ENCODE results near the gene IGSF21. TPM values are rescaled to one million over a fixed set of nuclear protein-coding genes. Genes with fewer than 3 reads are reported as not detected.
"Not testable (repeated sequence)": the region's sequence is repeated elsewhere in the genome, so short reads cannot be mapped to it uniquely, and the experiment has no call there.

The IGSF21 gene
- total RNA-seq, 1 donor from 2014 or later = 3.2 TPM

DNA sequence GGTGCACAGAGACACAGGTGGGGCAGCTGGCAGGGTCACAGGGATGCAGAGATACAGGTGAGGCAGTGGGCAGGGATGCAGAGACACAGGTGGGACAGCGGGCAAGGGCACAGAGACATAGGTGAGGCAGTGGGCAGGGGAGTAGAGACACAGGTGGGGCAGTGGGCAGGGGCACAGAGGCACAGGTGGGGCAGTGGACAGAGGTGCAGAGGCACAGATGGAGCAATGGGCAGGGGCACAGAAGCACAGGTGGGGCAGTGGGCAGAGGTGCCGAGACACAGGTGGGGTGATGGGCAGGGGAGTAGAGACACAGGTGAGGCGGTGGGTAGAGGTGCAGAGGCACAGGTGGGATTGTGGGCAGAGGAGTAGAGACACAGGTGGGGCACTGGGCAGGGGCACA lies 255.8 kb downstream of the IGSF21 start:
- no peaks in the 10 kb centered on the region for H3K9me3 ChIP-seq
- DNase-seq (ENCODE audit: extremely low spot score in 2 of 2) = no peak
- TF ChIP-seq, protein P1, sequence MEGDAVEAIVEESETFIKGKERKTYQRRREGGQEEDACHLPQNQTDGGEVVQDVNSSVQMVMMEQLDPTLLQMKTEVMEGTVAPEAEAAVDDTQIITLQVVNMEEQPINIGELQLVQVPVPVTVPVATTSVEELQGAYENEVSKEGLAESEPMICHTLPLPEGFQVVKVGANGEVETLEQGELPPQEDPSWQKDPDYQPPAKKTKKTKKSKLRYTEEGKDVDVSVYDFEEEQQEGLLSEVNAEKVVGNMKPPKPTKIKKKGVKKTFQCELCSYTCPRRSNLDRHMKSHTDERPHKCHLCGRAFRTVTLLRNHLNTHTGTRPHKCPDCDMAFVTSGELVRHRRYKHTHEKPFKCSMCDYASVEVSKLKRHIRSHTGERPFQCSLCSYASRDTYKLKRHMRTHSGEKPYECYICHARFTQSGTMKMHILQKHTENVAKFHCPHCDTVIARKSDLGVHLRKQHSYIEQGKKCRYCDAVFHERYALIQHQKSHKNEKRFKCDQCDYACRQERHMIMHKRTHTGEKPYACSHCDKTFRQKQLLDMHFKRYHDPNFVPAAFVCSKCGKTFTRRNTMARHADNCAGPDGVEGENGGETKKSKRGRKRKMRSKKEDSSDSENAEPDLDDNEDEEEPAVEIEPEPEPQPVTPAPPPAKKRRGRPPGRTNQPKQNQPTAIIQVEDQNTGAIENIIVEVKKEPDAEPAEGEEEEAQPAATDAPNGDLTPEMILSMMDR (IDR thresholded peaks at IDR 0.05) = no peak
- no peak for TF ChIP-seq POLR2A (IDR thresholded peaks at IDR 0.05)
- no peak for TF ChIP-seq POLR2AphosphoS5 (IDR thresholded peaks at IDR 0.05; ENCODE audit: insufficient read depth in 1 of 2, low read depth in 1 of 2)
- no peaks in the 10 kb centered on the region for H3K36me3 ChIP-seq
- no peaks in the 10 kb centered on the region for H3K4me1 ChIP-seq
- intact Hi-C loops (cut with DNase I) = no loop called here
- no peak overlapping the region for H3K4me3 ChIP-seq
- H3K27ac ChIP-seq = no peak overlapping the region
- no peaks in the 10 kb centered on the region for H3K27me3 ChIP-seq

DNA sequence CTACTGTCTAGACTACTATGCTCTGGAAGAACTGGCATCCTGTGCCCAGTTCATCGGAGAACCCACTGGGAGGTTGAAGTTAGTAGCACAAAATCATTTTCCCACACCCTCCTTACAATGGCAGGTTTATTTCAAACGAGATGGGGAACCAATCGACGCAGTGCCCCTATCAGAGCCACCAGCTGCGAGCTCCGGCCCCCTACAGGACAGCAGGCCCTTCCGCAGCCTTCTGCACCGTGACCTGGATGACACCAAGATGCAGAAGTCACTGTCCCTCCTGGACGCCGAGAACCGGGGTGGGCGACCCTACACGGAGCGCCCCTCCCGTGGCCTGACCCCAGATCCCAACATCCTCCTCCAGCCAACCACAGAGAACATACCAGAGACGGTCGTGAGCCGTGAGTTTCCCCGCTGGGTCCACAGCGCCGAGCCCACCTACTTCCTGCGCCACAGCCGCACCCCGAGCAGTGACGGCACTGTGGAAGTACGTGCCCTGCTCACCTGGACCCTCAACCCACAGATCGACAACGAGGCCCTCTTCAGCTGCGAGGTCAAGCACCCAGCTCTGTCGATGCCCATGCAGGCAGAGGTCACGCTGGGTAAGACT lies 257.6 kb downstream of the IGSF21 start:
- Histone ChIP-seq H3K4me3 (no peak overlapping the region), H3K4me1 (no peaks in the 10 kb centered on the region), H3K36me3 (no peaks in the 10 kb centered on the region), H3K27ac (no peak overlapping the region), H3K9me3 (no peaks in the 10 kb centered on the region), H3K27me3 (no peaks in the 10 kb centered on the region)
- no peak for DNase-seq (ENCODE audit: extremely low spot score in 2 of 2)
- intact Hi-C loops (cut with DNase I) = no loop called here
- no peak for TF ChIP-seq POLR2A (IDR thresholded peaks at IDR 0.05)
- TF ChIP-seq, protein P1 (IDR thresholded peaks at IDR 0.05) = no peak
- no peak for TF ChIP-seq POLR2AphosphoS5 (IDR thresholded peaks at IDR 0.05; ENCODE audit: insufficient read depth in 1 of 2, low read depth in 1 of 2)

DNA sequence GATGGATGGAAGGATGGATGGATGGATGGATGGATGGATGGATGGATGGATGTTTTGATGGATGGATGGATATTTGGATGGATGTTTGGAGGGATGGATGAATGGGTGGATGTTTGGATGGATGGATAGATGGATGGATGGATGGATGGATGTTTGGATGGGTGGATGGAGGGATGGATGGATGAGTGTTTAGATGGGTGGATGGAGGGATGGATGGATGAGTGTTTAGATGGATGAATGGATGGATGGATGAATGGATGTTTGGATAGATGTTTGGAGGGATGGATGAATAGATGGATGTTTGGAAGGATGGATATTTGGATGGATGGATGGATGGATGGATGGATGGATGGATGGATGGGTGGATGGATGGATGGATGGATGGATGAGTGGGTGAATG lies 264.9 kb downstream of the IGSF21 start:
- intact Hi-C loops (cut with DNase I); H3K36me3 ChIP-seq; H3K4me1 ChIP-seq; H3K27me3 ChIP-seq; H3K4me3 ChIP-seq; DNase-seq (ENCODE audit: extremely low spot score in 2 of 2); H3K27ac ChIP-seq; H3K9me3 ChIP-seq: not testable (repeated sequence)

DNA sequence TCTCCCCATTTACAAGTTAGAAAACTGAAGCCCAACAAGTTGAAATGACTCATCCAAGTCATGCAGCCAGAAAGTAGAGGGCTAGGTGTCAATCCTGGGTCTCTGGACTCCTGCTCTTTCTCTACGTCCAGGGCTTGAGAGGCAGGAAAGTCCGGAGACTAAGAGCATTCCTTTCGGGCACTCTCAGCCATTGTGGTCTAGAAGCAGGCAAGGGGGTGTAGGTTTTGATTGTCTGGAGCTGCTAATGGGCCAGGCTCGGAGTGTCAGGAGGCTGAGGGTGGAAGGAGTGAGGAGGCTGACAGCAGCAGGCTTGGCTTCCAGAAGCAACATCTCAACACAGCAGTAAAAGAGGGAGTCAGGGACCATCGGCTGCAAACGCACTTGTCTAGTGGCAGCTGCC lies 265.6 kb downstream of the IGSF21 start:
- Histone ChIP-seq H3K4me1 (no peaks in the 10 kb centered on the region), H3K9me3 (no peaks in the 10 kb centered on the region), H3K27me3 (no peaks in the 10 kb centered on the region), H3K27ac (no peak overlapping the region), H3K36me3 (no peaks in the 10 kb centered on the region), H3K4me3 (no peak overlapping the region)
- DNase-seq (ENCODE audit: extremely low spot score in 2 of 2) = no peak
- intact Hi-C loops (cut with DNase I) = no loop called here
- TF ChIP-seq POLR2AphosphoS5 (IDR thresholded peaks at IDR 0.05; ENCODE audit: insufficient read depth in 1 of 2, low read depth in 1 of 2) (no peak), POLR2A (IDR thresholded peaks at IDR 0.05) (no peak)
- TF ChIP-seq, protein P1 (IDR thresholded peaks at IDR 0.05) = no peak

DNA sequence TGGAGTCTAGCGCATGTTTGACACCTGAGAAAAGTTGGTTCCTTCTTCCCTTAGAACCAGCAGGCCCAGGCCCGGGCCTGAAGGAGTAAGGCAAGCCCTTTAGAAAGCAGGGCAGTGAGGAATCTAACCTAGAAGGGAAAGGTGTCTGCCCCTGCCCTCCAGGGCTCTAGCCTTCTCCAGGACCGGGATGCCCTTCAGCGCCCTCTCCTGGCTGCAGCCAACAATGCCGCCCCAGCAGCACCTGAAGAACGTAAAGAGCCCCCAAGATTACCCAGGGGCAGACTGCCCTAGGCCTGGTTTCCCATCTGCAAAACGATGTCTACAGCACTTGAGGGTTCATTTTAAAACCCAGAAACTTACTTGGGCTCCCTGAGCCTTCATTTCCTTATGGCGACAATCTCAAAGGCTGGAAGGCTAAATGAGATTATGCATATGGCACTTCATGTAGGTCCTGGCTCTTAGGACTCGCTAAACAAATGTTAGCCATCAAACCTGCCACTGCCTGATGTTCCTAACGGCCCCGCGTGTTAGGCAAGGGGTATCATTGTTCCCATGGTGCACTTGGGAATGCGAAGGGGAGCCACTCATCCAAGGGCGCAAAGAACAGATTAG lies 266.4 kb downstream of the IGSF21 start:
- no peak for TF ChIP-seq POLR2AphosphoS5 (IDR thresholded peaks at IDR 0.05; ENCODE audit: insufficient read depth in 1 of 2, low read depth in 1 of 2)
- TF ChIP-seq POLR2A (IDR thresholded peaks at IDR 0.05) = no peak
- TF ChIP-seq, protein P1 (IDR thresholded peaks at IDR 0.05) = no peak
- DNase-seq (ENCODE audit: extremely low spot score in 2 of 2) = no peak
- Histone ChIP-seq H3K9me3 (no peaks in the 10 kb centered on the region), H3K4me1 (no peaks in the 10 kb centered on the region), H3K4me3 (no peak overlapping the region), H3K27ac (no peak overlapping the region), H3K27me3 (no peaks in the 10 kb centered on the region), H3K36me3 (no peaks in the 10 kb centered on the region)
- intact Hi-C loops (cut with DNase I) = no loop called here

All from vagina (tissue), 2 donors.